ENCODE measurements around the gene USP17L26. TPM values are rescaled to one million over a fixed set of nuclear protein-coding genes. Genes with fewer than 3 reads are reported as not detected.
"Not testable (repeated sequence)": the region's sequence is repeated elsewhere in the genome, so short reads cannot be mapped to it uniquely, and the experiment has no call there.

The USP17L26 gene
- total and polyA plus RNA-seq, 9 of the 15 experiments (the other 6 are each of a cell fraction or from before 2014, with no cell fraction given): not detected

GRCh38 chr4:9350866-9351265 lies 16.4 kb downstream of the USP17L26 start:
- CTCF ChIA-PET (ENCODE audit: low intra/inter-chr PET ratio); H3K4me2 ChIP-seq (ENCODE audit: insufficient read depth, low read length); H3K79me2 ChIP-seq (ENCODE audit: control insufficient read depth, insufficient read depth, low read length); H2AFZ ChIP-seq (ENCODE audit: low read depth, low read length); H3K9ac ChIP-seq (ENCODE audit: insufficient read depth in 1 of 2, low read depth in 2 of 2, low read length in 2 of 2); H3K4me3 ChIP-seq; H3K9me3 ChIP-seq (replicated peaks; ENCODE audit: control insufficient read depth, insufficient read depth, low read depth, low read length); intact Hi-C loops (cut with micrococcal nuclease); ATAC-seq; H3K36me3 ChIP-seq (ENCODE audit: control insufficient read depth, insufficient read depth, low read length); H3K4me1 ChIP-seq (replicated peaks in 1 of 2; ENCODE audit: control insufficient read depth in 2 of 2, insufficient read depth in 2 of 2, low read length in 2 of 2); FAIRE-seq; H4K20me1 ChIP-seq (replicated peaks; ENCODE audit: control insufficient read depth, insufficient read depth, low read length); POLR2A ChIA-PET; H3K27me3 ChIP-seq (ENCODE audit: control insufficient read depth in 2 of 2, insufficient read depth in 2 of 2, low read length in 2 of 2); BruUV-seq (replicated peaks); H3K9me1 ChIP-seq (ENCODE audit: control insufficient read depth, insufficient read depth, low read length); DNase-seq (ENCODE audit: extremely low read depth in 1 of 4, low spot score in 3 of 4); H3K27ac ChIP-seq (ENCODE audit: extremely low read depth, low read depth, low read length); in situ Hi-C loops (cut with MboI): not testable (repeated sequence)
- WGBS (ENCODE audit: insufficient coverage, low coverage, missing lambda C conversion rate): no CpG with 5 or more reads among the region's 18 CpGs

- DNase-seq (ENCODE audit: extremely low read depth in 1 of 4, low spot score in 3 of 4); H3K9me1 ChIP-seq (ENCODE audit: control insufficient read depth, insufficient read depth, low read length); in situ Hi-C loops (cut with MboI); H3K4me2 ChIP-seq (ENCODE audit: insufficient read depth, low read length); POLR2A ChIA-PET; H3K36me3 ChIP-seq (ENCODE audit: control insufficient read depth, insufficient read depth, low read length); H4K20me1 ChIP-seq (replicated peaks; ENCODE audit: control insufficient read depth, insufficient read depth, low read length); H2AFZ ChIP-seq (ENCODE audit: low read depth, low read length); H3K27me3 ChIP-seq (ENCODE audit: control insufficient read depth in 2 of 2, insufficient read depth in 2 of 2, low read length in 2 of 2); H3K4me3 ChIP-seq; H3K9ac ChIP-seq (ENCODE audit: insufficient read depth in 1 of 2, low read depth in 2 of 2, low read length in 2 of 2); CTCF ChIA-PET (ENCODE audit: low intra/inter-chr PET ratio); H3K9me3 ChIP-seq (replicated peaks; ENCODE audit: control insufficient read depth, insufficient read depth, low read depth, low read length); FAIRE-seq; intact Hi-C loops (cut with micrococcal nuclease); H3K27ac ChIP-seq (ENCODE audit: extremely low read depth, low read depth, low read length); H3K4me1 ChIP-seq (replicated peaks in 1 of 2; ENCODE audit: control insufficient read depth in 2 of 2, insufficient read depth in 2 of 2, low read length in 2 of 2); H3K79me2 ChIP-seq (ENCODE audit: control insufficient read depth, insufficient read depth, low read length); ATAC-seq; BruUV-seq (replicated peaks): not testable (repeated sequence)
- WGBS (ENCODE audit: insufficient coverage, low coverage, missing lambda C conversion rate): no CpG with 5 or more reads among the region's 15 CpGs
Observed at GRCh38 chr4:9353338-9353737, 18.9 kb downstream of the USP17L26 start, which contains the start of gene USP17L29. Gene USP17L29 (plus strand): TSS chr4:9353638. CDS start chr4:9353638, 0 bp downstream.

GRCh38 chr4:9362829-9363228 lies 28.4 kb downstream of the USP17L26 start, which contains the start of gene USP17L30:
Gene USP17L30 (plus strand): TSS chr4:9363129. CDS start chr4:9363129, 0 bp downstream.
- H3K79me2 ChIP-seq (ENCODE audit: control insufficient read depth, insufficient read depth, low read length); FAIRE-seq; intact Hi-C loops (cut with micrococcal nuclease); H3K27ac ChIP-seq (ENCODE audit: extremely low read depth, low read depth, low read length); H3K36me3 ChIP-seq (ENCODE audit: control insufficient read depth, insufficient read depth, low read length); BruUV-seq (replicated peaks); H3K9me3 ChIP-seq (replicated peaks; ENCODE audit: control insufficient read depth, insufficient read depth, low read depth, low read length); H3K9ac ChIP-seq (ENCODE audit: insufficient read depth in 1 of 2, low read depth in 2 of 2, low read length in 2 of 2); ATAC-seq; CTCF ChIA-PET (ENCODE audit: low intra/inter-chr PET ratio); H3K27me3 ChIP-seq (ENCODE audit: control insufficient read depth in 2 of 2, insufficient read depth in 2 of 2, low read length in 2 of 2); H4K20me1 ChIP-seq (replicated peaks; ENCODE audit: control insufficient read depth, insufficient read depth, low read length); H3K9me1 ChIP-seq (ENCODE audit: control insufficient read depth, insufficient read depth, low read length); H3K4me3 ChIP-seq; H2AFZ ChIP-seq (ENCODE audit: low read depth, low read length); H3K4me2 ChIP-seq (ENCODE audit: insufficient read depth, low read length); in situ Hi-C loops (cut with MboI); H3K4me1 ChIP-seq (replicated peaks in 1 of 2; ENCODE audit: control insufficient read depth in 2 of 2, insufficient read depth in 2 of 2, low read length in 2 of 2); POLR2A ChIA-PET; DNase-seq (ENCODE audit: extremely low read depth in 1 of 4, low spot score in 3 of 4): not testable (repeated sequence)
- no CpG with 5 or more reads among the region's 15 CpGs for WGBS (ENCODE audit: insufficient coverage, low coverage, missing lambda C conversion rate)

- BruUV-seq (replicated peaks); H3K9me1 ChIP-seq (ENCODE audit: control insufficient read depth, insufficient read depth, low read length); DNase-seq (ENCODE audit: extremely low read depth in 1 of 4, low spot score in 3 of 4); intact Hi-C loops (cut with micrococcal nuclease); H3K27ac ChIP-seq (ENCODE audit: extremely low read depth, low read depth, low read length); POLR2A ChIA-PET; CTCF ChIA-PET (ENCODE audit: low intra/inter-chr PET ratio); H3K4me2 ChIP-seq (ENCODE audit: insufficient read depth, low read length); H3K79me2 ChIP-seq (ENCODE audit: control insufficient read depth, insufficient read depth, low read length); H2AFZ ChIP-seq (ENCODE audit: low read depth, low read length); H3K4me1 ChIP-seq (replicated peaks in 1 of 2; ENCODE audit: control insufficient read depth in 2 of 2, insufficient read depth in 2 of 2, low read length in 2 of 2); H3K27me3 ChIP-seq (ENCODE audit: control insufficient read depth in 2 of 2, insufficient read depth in 2 of 2, low read length in 2 of 2); H3K9ac ChIP-seq (ENCODE audit: insufficient read depth in 1 of 2, low read depth in 2 of 2, low read length in 2 of 2); H4K20me1 ChIP-seq (replicated peaks; ENCODE audit: control insufficient read depth, insufficient read depth, low read length); ATAC-seq; H3K36me3 ChIP-seq (ENCODE audit: control insufficient read depth, insufficient read depth, low read length); FAIRE-seq; H3K9me3 ChIP-seq (replicated peaks; ENCODE audit: control insufficient read depth, insufficient read depth, low read depth, low read length); H3K4me3 ChIP-seq: not testable (repeated sequence)
- WGBS (ENCODE audit: insufficient coverage, low coverage, missing lambda C conversion rate): 0% methylated on average over 1 of the region's 1 CpG
- in situ Hi-C loops (cut with MboI): loop anchor here (10.0 kb wide), 2 partner anchors 55 to 135 kb away; partner anchors contain the start of genes USP17L17, USP17L18, USP17L24 and USP17L25
Observed at GRCh38 chr4:9379881-9380280, 45.4 kb downstream of the USP17L26 start.
